ENCODE data around the gene PMP22.

PMP22 gene

GRCh38 chr17:15257796-15258512 lies 7.2 kb downstream of the PMP22 start:
- DNase-seq (ENCODE audit: insufficient read length, low spot score) (no peak), FAIRE-seq (no peak)

DNA sequence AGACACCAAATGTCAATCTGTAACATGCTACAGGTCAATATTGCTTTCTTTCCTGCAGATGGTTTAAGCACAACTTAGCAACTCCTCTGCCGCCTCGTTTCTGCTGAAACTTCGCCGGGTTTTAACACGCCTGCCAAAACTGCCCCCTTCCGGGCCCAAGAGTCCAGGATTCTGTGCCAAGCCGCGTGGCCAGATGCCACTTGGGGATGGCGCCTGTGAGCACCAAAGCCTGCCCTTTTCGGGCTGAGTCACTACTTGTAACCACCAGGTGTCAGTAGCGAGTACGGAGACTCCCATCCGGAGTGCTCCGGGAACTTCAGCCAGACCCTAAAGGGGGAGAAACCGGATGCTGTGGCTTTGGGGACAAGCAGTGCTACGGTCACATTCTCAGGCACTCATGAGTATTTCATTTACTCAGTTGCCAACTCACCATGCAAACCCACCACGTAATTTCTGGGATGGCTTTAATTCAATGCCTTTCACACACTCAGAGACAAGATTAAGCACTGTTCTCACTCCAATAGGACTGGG lies 7.8 kb downstream of the PMP22 start:
- peak; percentile 88 for DNase-seq (ENCODE audit: insufficient read length, low spot score)

DNA sequence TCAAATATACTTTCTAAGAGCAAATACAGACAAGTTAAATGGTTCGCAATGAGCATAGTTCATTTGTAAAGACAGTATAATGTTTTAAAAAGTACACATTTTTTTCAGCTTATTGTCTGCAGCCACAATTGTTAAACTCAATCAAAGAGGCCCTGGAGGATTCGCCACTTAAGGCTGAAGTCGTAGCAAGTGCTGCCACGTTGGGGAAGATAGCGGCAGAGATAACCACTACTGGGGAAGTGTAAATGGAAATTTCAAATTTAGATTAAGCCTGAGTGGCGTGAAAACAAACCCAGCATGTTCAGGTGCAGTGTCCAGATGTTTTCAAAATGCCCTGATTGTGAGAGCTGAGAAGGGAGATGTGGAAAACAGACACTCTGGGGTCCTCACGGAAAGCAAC lies 8.4 kb downstream of the PMP22 start:
- DNase-seq (ENCODE audit: insufficient read length, low spot score) = no peak
- no peak for FAIRE-seq

More for the DNA sequence above, 7.8 kb downstream of the PMP22 start:
- FAIRE-seq = peak; percentile 71

GRCh38 chr17:15255713-15256454 lies 9.2 kb downstream of the PMP22 start:
- peak; percentile 86 for FAIRE-seq

GRCh38 chr17:15250135-15250860 lies 14.8 kb downstream of the PMP22 start:
- DNase-seq (ENCODE audit: insufficient read length, low spot score) (no peak), FAIRE-seq (peak; percentile 59)

More at GRCh38 chr17:15255713-15256454, 9.2 kb downstream of the PMP22 start:
- DNase-seq (ENCODE audit: insufficient read length, low spot score) = no peak

GRCh38 chr17:15249487-15249886 lies 15.6 kb downstream of the PMP22 start:
- DNase-seq (ENCODE audit: insufficient read length, low spot score) (no peak), FAIRE-seq (no peak)

- DNase-seq (ENCODE audit: insufficient read length, low spot score) (peak; percentile 34), FAIRE-seq (peak; percentile 68)
Measured at GRCh38 chr17:15247891-15248529, 17.1 kb downstream of the PMP22 start.

GRCh38 chr17:15245054-15245453 lies 20.1 kb downstream of the PMP22 start:
- peak; percentile 20 for FAIRE-seq

GRCh38 chr17:15240644-15241043 lies 24.5 kb downstream of the PMP22 start:
- FAIRE-seq = no peak
- DNase-seq (ENCODE audit: insufficient read length, low spot score) = no peak

More at GRCh38 chr17:15245054-15245453, 20.1 kb downstream of the PMP22 start:
- no peak for DNase-seq (ENCODE audit: insufficient read length, low spot score)

DNA sequence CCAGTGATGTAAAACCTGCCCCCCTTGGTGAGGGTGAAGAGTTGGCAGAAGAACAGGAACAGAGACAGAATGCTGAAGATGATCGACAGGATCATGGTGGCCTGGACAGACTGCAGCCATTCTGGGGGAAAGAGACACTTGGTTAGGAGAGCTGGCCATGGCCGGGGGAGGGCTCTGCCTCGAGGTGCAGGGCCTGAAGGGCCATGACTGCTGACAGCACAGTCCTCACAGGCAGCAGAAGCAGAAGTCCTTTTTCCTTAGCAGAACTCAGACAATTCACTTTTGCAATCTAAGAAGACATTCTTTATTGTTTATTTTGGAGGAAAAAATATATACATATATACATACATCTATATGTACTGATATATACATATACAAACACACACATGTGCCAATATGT lies 25.6 kb downstream of the PMP22 start:
- DNase-seq (ENCODE audit: insufficient read length, low spot score) = no peak
- no peak for FAIRE-seq

DNA sequence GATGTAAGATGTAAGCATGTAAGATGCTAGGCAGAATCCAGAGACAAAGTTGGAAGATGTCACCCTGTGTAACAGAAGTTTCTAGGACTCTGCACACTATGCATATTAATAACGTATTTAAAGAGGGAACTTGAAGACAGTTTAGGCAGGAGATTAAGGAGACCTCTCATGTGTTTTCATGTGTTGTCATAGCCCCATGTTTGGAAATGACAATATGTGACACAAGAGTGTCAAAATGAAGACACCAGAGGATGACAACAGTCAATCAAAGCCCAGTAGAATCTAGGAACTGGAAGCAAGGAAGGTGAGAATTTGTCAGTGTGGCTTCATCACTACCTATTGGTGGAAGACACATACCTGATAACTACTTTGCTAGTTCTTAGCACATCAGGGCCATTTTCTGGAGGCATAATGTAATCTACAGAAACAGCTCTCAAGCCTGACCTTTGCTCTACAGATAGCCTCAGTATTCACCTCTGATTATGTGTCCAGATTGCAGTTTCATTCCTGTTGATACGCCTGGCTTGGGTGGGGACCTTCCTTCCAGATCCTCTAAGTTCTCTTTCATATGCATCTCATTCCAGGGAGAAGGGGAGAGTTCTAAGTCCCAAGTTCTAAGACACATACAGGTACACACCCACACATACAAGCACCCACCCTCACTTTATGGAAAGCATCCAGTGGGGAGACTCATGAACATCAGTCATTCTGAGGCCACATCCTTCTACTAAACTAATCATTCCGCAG lies 26.3 kb downstream of the PMP22 start:
- DNase-seq (ENCODE audit: insufficient read length, low spot score) = no peak
- FAIRE-seq = peak; percentile 74

- no peak for DNase-seq (ENCODE audit: insufficient read length, low spot score)
- FAIRE-seq = no peak
Measured at GRCh38 chr17:15238057-15238456, 27.1 kb downstream of the PMP22 start.

GRCh38 chr17:15237106-15237425 lies 28.1 kb downstream of the PMP22 start:
- DNase-seq (ENCODE audit: insufficient read length, low spot score) = no peak

GRCh38 chr17:15236281-15237105 lies 28.6 kb downstream of the PMP22 start:
- FAIRE-seq (no peak), DNase-seq (ENCODE audit: insufficient read length, low spot score) (no peak)

More at GRCh38 chr17:15237106-15237425, 28.1 kb downstream of the PMP22 start:
- no peak for FAIRE-seq

GRCh38 chr17:15233971-15234370 lies 31.2 kb downstream of the PMP22 start:
- no peak for FAIRE-seq
- DNase-seq (ENCODE audit: insufficient read length, low spot score) = no peak

GRCh38 chr17:15233022-15233805 lies 31.9 kb downstream of the PMP22 start:
- FAIRE-seq = no peak
- peak; percentile 75 for DNase-seq (ENCODE audit: insufficient read length, low spot score)

DNA sequence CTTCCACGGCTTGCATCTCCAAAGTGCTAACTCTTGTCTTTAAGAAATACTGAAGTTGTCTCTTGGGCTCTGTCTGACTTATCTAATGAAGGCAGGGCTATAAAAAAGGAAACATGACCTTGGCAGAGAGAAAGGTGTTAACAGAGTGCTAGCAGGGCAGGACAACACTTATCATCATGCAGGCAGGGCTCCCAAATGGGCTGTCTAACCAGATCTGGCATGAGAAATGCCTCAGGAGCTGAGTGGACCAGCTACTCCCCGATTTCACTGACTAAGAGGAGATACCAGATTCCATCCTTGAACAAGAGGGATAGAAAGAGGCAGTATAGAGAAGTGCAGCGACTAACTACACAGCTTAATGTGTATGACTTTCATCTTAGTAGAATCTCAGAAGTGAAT lies 32.6 kb downstream of the PMP22 start:
- DNase-seq (ENCODE audit: insufficient read length, low spot score) (no peak), FAIRE-seq (peak; percentile 62)

DNA sequence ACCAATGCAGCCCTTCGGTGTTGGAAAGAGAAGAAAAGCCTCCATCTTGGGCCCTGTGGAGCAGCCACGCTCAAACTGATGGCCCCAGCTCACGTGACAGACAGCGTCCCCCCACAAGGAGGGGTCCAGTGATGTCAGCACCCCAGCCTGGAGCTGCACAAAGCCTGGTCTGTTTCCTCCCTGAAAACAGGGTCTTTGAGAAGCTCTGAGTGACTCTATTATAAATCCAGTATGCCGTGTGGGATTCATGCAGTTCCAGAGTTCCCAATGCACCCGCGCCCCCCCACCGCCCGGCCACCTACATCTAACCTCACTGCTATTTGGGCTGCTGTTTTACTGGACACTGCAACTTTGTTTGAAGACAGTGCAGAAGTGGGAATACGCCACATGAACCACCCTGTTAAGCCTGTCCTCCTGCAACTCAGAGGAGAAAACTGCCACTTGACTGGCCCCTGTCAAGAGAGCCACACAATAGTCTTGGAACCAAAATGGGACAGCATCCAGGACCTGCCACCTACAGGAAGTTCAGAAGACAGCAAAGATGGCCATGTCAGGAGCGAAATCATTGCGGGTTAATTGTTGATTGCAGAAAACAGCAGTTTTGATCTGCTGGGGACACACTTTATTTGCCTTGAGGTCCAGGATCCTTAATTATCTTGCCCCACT lies 33.1 kb downstream of the PMP22 start:
- no peak for DNase-seq (ENCODE audit: insufficient read length, low spot score)
- peak; percentile 75 for FAIRE-seq
